Islet of Langerhans (tissue), 1 donor: ENCODE measurements around the gene CCL15.

Experiments
- FAIRE-seq: peaks from one replicate; lab custom pipeline; 2011; peaks lifted over from hg19 to GRCh38; lab: Jason Lieb, UNC

CCL15 gene

GRCh38 chr17:35991075-35991474 lies 10.3 kb downstream of the CCL15 start:
- no peak for FAIRE-seq

GRCh38 chr17:35988164-35988563 lies 13.2 kb downstream of the CCL15 start:
- no peak for FAIRE-seq

DNA sequence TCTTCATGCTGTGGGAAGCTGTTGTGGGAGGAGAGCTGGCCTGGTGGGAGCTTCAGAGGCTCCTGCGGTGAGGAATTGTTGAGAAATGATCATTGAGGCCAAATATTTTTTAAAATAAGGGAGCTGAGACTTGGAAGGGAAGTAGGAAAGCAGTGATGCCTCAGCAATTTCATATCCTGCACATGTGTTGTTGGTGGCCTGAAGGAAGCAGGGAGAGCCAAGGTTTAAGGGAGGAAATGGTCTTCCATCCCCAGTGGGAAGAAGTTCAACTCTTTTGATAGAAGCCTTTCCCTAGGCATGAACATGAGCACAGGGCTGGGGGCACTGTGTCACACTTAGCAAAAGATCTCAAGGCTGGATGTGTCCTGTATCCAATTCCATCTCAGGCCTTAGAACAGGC lies 14.7 kb downstream of the CCL15 start, which contains the start of gene CCL14:
TSS of gene CCL14 (minus strand) at position 87 of the 400 bp plus-strand sequence. CDS start at position 7, 80 bp downstream.
- FAIRE-seq = no peak

GRCh38 chr17:35984140-35984539 lies 17.2 kb downstream of the CCL15 start:
- no peak for FAIRE-seq

DNA sequence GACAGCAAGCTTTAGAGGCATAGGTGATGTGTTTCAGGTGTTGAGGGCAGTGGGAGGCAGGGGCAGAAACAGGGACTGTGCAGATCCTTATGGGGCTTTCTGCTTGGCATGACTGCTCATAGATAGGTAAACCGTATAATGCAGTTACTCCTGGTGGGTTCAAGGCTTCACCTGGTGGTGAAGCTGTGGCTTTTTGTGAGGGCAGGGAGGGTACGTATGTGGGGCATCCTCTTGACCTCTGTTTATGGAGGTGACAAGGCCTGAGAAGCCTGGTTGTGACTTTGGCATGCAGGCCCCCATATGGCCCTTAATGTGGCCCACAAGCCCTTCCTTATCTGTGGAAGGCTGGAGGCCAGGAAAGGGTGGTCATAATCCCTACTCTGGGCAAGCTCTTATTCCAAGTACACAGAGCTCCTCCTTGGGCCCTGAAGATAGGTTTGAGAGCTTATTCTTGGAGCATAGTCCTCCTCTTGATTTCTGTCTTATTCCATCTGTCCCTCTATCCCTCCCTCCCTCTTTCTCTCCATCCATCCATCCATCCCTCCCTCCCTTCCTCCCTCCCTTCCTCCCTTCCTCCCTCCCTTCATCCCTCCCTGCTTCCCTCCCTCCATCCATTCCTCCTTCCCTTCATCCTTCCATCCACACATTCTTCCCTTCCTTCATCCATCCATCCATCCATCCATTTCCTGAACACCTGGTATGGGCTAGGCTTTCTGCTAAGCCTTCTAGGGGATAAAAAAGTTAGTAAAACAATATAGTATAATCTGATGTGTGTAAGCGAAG lies 18.8 kb downstream of the CCL15 start:
- no peak for FAIRE-seq

- FAIRE-seq = no peak
These were observed 19.4 kb downstream of the CCL15 start for GRCh38 chr17:35981908-35982330.

- no peak for FAIRE-seq
These were observed 20.1 kb downstream of the CCL15 start, which contains the start of gene CCL16 for GRCh38 chr17:35981246-35981645. TSS of gene CCL16 (minus strand) at chr17:35981497. CDS start at chr17:35981420, 77 bp downstream.

- FAIRE-seq = no peak
These were observed 23.0 kb downstream of the CCL15 start for GRCh38 chr17:35978346-35978745.

DNA sequence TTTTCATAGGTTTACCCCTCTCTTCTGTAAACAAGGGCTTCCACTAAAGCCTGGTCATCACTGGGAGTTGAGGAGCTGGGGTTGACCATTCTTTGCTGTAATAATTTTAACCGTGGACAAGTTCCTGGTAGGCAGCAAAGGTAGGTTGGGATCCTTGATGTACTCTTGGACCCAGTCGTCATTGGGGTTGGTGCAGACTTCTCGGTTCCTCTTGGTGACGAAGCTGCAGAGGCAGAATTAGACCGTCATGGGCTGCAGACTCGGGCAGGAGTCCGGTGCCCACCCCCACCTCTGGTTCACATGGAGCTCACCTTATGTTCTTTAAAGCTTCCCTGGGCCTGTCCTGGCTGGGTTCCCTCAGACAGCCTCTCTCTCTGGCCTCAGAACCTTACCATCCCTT lies 23.8 kb downstream of the CCL15 start:
- no peak for FAIRE-seq

- FAIRE-seq = no peak
These were observed 27.8 kb downstream of the CCL15 start for GRCh38 chr17:35973333-35974260.

DNA sequence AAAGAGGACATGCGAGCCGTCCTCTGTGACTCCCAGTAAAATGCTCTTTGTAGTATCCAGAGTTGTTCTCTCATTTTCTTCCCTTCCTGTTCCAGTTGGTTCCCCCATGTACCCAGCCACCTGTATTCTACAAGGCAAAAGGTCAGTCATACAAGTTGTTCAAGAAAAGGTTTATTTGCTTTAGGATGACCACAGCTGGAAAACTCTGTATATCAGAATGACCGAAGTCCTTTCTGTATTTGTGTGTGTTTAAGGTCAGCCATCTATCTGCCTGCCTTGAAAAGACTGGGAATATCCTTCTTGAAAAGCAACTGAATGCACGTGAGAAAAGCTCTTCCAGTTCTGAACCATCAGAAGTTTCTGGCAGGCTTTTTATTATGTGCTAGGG lies 28.4 kb downstream of the CCL15 start:
- FAIRE-seq = no peak

GRCh38 chr17:35972535-35972934 lies 28.8 kb downstream of the CCL15 start:
- no peak for FAIRE-seq

DNA sequence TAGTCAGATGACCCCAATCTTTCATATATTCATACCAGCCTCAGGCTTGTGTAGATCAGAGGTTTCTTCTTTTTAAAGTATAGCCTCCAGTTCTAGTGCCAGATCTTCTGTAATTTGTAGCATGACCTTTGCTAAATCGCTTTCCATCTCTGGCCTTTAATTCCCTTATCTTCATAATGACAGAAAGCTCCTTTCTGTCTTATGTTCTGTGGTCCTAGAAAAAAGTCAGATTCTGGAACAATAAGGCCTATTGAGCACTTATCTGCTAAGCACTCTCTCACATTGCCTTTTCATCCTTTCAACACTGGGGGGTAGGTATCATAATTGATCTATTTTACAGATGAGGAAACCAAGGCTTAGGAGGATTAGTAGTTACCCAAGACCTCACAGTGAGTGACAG lies 29.3 kb downstream of the CCL15 start:
- no peak for FAIRE-seq

- FAIRE-seq = no peak
These were observed 31.6 kb downstream of the CCL15 start for GRCh38 chr17:35969558-35970380.

DNA sequence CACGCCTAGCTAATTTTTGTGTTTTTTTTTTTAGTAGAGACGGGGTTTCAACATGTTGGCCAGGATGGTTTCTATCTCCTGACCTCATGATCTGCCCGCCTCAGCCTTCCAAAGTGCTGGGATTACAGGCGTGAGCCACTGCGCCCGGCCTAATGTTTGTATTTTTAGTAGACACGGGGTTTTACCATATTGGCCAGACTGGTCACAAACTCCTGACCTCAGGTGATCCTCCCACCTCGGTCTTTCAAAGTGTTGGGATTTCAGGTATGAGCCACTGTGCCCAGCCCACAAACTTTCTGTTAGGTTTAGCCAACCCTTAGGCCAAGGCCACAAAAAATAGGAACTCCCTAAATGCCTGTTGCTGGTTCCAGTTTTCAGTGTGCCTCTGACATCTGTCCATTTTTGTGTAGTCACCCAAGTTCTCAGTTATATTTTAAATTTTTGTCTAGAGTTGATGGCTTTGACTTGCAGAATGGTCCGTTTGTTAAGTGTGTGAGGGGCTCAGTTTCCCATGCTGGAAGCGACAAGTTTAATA lies 32.8 kb downstream of the CCL15 start:
- FAIRE-seq = no peak

GRCh38 chr17:35965272-35965671 lies 36.1 kb downstream of the CCL15 start:
- FAIRE-seq = no peak

- FAIRE-seq = no peak
These were observed 37.7 kb downstream of the CCL15 start for GRCh38 chr17:35963663-35964062.

DNA sequence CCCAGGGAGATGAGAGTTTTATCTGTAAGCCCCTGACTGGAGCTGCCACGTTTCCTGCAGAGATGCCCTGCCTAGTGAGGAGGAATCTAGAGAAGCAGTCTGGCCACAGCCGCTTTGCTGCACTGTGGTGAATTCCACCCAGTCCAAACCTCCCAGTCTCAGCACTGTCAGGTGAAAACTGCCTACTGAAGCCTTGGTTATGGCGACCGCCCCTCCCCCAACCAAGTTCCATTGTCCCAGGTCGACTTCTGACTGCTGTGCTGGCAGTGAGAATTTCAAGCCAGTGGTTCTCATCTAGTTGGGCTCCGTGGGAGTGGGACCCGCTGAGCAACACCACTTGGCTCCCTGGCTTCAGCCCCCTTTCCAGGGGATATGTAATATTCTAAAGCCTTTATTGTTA lies 47.6 kb downstream of the CCL15 start:
- FAIRE-seq = no peak

DNA sequence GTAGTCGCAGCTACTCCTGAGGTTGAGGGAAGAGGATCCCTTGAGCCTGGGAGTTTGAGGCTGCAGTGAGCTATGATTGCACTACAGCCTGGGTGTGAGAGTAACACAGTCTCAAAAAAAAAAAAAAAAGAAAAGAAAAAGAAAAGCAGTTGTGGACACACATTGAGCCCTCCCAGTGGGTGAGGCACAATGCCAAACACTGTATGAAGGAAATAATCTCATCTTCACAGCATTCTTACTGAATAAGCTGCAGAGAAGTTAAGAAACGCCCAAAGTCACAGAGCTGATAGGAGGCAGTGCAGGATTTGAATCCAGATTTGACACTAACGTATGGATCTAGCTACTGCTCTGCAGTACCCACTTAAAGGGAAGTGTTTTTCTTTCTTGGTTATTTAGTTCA lies 52.0 kb downstream of the CCL15 start:
- no peak for FAIRE-seq

GRCh38 chr17:35948092-35948491 lies 53.3 kb downstream of the CCL15 start:
- FAIRE-seq = no peak
